K562 (cell line): ENCODE results near the gene C1orf167. TPM values are rescaled to one million over a fixed set of nuclear protein-coding genes. Genes with fewer than 3 reads are reported as not detected.

Source experiments
- CHAMP1 ChIP-seq: fragments of 450-650 bp; IDR thresholded peaks from 2 replicates; pipeline ENCODE4 v1.6.1; 2016; ENCODE audit warnings: mild to moderate bottlenecking
- CREB5 ChIP-seq: fragments of 250-450 bp; sonication (Bioruptor Pico); IDR thresholded peaks from 2 replicates; pipeline ENCODE4 v1.5.0; 2020; ENCODE audit warnings: mild to moderate bottlenecking
- E2F4 ChIP-seq: sonication (generic); formaldehyde crosslinking; IDR thresholded peaks from 2 replicates; pipeline ENCODE4 v1.8.0; 2022; ENCODE audit warnings: mild to moderate bottlenecking, low read depth, missing genetic modification reagents
- FOXA3 ChIP-seq, 2 experiments: fragments of 450-650 bp in 1 of 2; sonication (generic) in 1 of 2; formaldehyde crosslinking; IDR thresholded peaks in 1 of 2; conservative IDR thresholded peaks in 1 of 2; 2 replicates each; pipeline versions ENCODE4 v1.4.0 to v1.8.0; 2020 to 2022; ENCODE audit warnings: mild to moderate bottlenecking in 2 of 2, missing genetic modification reagents in 1 of 2
- HINFP ChIP-seq: fragments of 450-650 bp; conservative IDR thresholded peaks from 2 replicates; pipeline ENCODE4 v1.6.1; 2016; ENCODE audit warnings: missing genetic modification characterization, low read depth, mild to moderate bottlenecking, control low read depth, missing compliant biosample characterization
- MAX ChIP-seq: sonication (generic); formaldehyde crosslinking; IDR thresholded peaks from 2 replicates; pipeline ENCODE4 v1.9.0; 2022; ENCODE audit warnings: mild to moderate bottlenecking, missing genetic modification reagents
- NR2C2 ChIP-seq, 2 experiments: fragments of 200-800 bp in 1 of 2; sonication (Bioruptor generic) in 1 of 2; sonication (generic) in 1 of 2; formaldehyde crosslinking in 1 of 2; IDR thresholded peaks; 2 replicates each; pipeline versions ENCODE4 v1.6.1 to v1.8.0; 2016 to 2022; ENCODE audit warnings: mild to moderate bottlenecking in 1 of 2, missing compliant biosample characterization in 1 of 2, missing genetic modification characterization in 1 of 2, missing genetic modification reagents in 1 of 2
- PHF8 ChIP-seq: fragments of 200-600 bp; sonication (generic); IDR thresholded peaks from 2 replicates; pipeline ENCODE4 v1.6.1; 2012; ENCODE audit warnings: mixed run types, mild to moderate bottlenecking, inconsistent platforms, low read length, moderate library complexity, borderline replicate concordance
- RBM25 ChIP-seq: fragments of 200-400 bp; formaldehyde crosslinking; IDR thresholded peaks from 2 replicates; pipeline ENCODE4 v1.6.1; 2018; ENCODE audit warnings: low read length, low read depth, moderate library complexity; ENCODE audit not compliant: severe bottlenecking
- RUNX1 ChIP-seq: sonication (generic); IDR thresholded peaks from 2 replicates; pipeline ENCODE4 v1.6.1; 2016; ENCODE audit warnings: antibody characterized with exemption, low read depth
- TFE3 ChIP-seq: fragments of 450-650 bp; formaldehyde crosslinking; IDR thresholded peaks from 2 replicates; pipeline ENCODE4 v1.4.0; 2020; ENCODE audit warnings: mild to moderate bottlenecking, mixed read lengths
- ZBTB9 ChIP-seq: fragments of 450-650 bp; formaldehyde crosslinking; IDR thresholded peaks from 2 replicates; pipeline ENCODE4 v1.4.0; 2020; ENCODE audit warnings: mild to moderate bottlenecking, moderate library complexity
- polyA plus RNA-seq, 8 experiments: library from polyadenylated mRNA; depleted of rRNA in 4 of 8; stranded (reverse) in 5 of 8; unstranded in 3 of 8; fragments of >200 nt; fragmentation: Nextera tagmentation in 2 of 8; fragmentation: Illumina TruSeq in 1 of 8; extraction: Ambion mirVana in 2 of 8; extraction: Trizol in 1 of 8; gene quantifications; 2 replicates each; pipeline versions ENCODE4 v1.2.1 to v1.2.3, GENCODE V29; 2011 to 2014; ENCODE audit warnings: inconsistent platforms in 1 of 8, missing spikeins in 1 of 8
- total RNA-seq, 7 experiments: library from RNA; depleted of rRNA in 6 of 7; stranded (reverse); fragments of >200 nt in 6 of 7; fragmentation: Illumina TruSeq in 2 of 7; extraction: Trizol in 2 of 7; gene quantifications; 2 replicates each; pipeline versions ENCODE4 v1.2.1 to v1.2.3, GENCODE V29; 2011 to 2021; ENCODE audit warnings: low replicate concordance in 1 of 7

The C1orf167 gene
- total and polyA plus RNA-seq, 9 of the 15 experiments (the other 6 are each of a cell fraction or from before 2014, with no cell fraction given): 0.22 to 0.86 (median 0.31) TPM; not detected in 2

GRCh38 chr1:11729498-11730428, 32.2 kb upstream of the C1orf167 start (continued):
- TF ChIP-seq E2F4: no peak
- TF ChIP-seq PHF8: no peak
- no peak for TF ChIP-seq TFE3 (CRISPR knock-in tag)
- 0 out of 2 replicates have a peak, but pooled peaks have one; percentile 24 for TF ChIP-seq NR2C2 (CRISPR knock-in tag; IDR thresholded peaks at IDR 0.05)
- peak; percentile 50 for TF ChIP-seq NR2C2 (tag; IDR thresholded peaks at IDR 0.05)
- TF ChIP-seq CHAMP1: no peak
- TF ChIP-seq CREB5: no peak
- 0 out of 4 replicates have a peak, but pooled peaks of 1 of the 2 experiments have one; percentile 14 for TF ChIP-seq FOXA3 (CRISPR knock-in tag; conservative IDR thresholded peaks at IDR 0.05 in 1 of 2, IDR thresholded peaks at IDR 0.05 in 1 of 2)
- TF ChIP-seq HINFP (tag): no peak
- TF ChIP-seq RBM25: no peak
- peak; percentile 67 for TF ChIP-seq MAX
- no peak for TF ChIP-seq RUNX1
- TF ChIP-seq ZBTB9 (CRISPR knock-in tag): peak; percentile 33; the same call in 1 of the 2 replicates
